ENCODE results near the gene VRK1. TPM values are rescaled to one million over a fixed set of nuclear protein-coding genes. Genes with fewer than 3 reads are reported as not detected.
A peak's percentile ranks its signal among the peaks of the same experiment; 100 is the strongest.

The VRK1 gene
- total RNA-seq, 1 donor, result 34.0 TPM

DNA sequence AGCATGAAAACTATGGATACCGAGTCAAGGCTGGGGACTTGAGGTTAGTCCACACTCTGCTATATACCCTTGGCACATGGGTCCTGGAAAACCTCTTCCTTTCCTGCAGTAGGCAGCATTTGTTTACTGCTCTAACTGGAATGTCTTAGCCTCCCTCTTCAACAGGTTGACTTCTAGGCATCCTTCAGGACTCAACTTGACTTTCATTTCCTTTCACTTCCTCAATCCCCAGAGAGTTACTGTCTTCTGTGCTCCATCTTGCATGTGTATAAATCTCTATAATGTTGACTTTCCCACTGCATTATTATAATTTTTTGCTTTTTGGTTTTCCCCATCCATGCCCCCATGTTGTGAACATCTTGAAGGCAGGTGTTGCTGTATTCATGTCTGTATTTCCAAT is 107.9 kb downstream of the VRK1 start:
- no peak for DNase-seq (ENCODE audit: low read depth)
- H3K4me3 ChIP-seq (ENCODE audit: low read depth, low read length), result no peak overlapping the region
- TF ChIP-seq, protein P1, sequence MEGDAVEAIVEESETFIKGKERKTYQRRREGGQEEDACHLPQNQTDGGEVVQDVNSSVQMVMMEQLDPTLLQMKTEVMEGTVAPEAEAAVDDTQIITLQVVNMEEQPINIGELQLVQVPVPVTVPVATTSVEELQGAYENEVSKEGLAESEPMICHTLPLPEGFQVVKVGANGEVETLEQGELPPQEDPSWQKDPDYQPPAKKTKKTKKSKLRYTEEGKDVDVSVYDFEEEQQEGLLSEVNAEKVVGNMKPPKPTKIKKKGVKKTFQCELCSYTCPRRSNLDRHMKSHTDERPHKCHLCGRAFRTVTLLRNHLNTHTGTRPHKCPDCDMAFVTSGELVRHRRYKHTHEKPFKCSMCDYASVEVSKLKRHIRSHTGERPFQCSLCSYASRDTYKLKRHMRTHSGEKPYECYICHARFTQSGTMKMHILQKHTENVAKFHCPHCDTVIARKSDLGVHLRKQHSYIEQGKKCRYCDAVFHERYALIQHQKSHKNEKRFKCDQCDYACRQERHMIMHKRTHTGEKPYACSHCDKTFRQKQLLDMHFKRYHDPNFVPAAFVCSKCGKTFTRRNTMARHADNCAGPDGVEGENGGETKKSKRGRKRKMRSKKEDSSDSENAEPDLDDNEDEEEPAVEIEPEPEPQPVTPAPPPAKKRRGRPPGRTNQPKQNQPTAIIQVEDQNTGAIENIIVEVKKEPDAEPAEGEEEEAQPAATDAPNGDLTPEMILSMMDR (IDR thresholded peaks at IDR 0.05; ENCODE audit: insufficient read depth, low read length), result no peak

DNA sequence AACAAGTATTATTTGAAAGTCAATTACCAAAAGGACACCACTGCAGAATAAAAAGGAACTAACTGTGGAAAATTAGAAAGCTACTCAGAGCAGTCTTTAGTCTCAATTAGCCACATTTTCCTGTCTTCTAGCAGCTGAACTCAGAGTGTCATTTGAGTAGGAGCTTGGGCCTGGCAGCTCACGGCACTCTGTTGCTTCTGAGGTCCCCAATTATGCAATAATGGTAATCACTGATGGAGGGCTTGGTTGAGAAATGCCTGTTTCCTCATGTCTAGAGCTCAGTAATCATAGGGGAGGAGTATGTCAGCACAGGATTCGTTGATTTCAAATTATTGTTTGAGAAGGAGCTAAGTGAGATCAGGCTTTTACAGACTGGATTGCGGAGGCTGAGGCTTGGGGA is 108.6 kb downstream of the VRK1 start:
- peak; percentile 3 for DNase-seq (ENCODE audit: low read depth)
- TF ChIP-seq, protein P1 (IDR thresholded peaks at IDR 0.05; ENCODE audit: insufficient read depth, low read length), result no peak

DNA sequence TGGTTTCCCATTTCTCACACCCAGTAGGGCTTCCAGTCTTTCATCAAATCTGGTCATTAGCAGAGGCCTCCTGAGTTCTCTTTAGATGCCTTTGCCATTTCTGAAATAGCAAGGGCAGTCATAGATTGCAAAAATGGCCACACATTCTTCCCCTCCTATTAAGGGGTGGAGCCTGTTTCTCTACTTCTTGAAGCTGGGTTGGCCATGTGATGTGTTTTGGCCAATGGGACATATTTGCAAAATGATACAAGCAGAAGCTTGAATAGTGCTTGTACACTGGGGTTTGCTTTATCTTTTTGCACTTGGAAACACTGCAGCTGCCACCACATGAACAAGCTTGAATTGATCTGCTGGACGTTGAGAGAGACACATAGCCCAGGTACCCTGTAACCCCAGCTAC is 109.3 kb downstream of the VRK1 start:
- DNase-seq (ENCODE audit: low read depth), result no peak
- H3K4me3 ChIP-seq (ENCODE audit: low read depth, low read length), result no peak overlapping the region
- TF ChIP-seq, protein P1 (IDR thresholded peaks at IDR 0.05; ENCODE audit: insufficient read depth, low read length), result no peak

More for the DNA sequence above, 108.6 kb downstream of the VRK1 start:
- no peak overlapping the region for H3K4me3 ChIP-seq (ENCODE audit: low read depth, low read length)

DNA sequence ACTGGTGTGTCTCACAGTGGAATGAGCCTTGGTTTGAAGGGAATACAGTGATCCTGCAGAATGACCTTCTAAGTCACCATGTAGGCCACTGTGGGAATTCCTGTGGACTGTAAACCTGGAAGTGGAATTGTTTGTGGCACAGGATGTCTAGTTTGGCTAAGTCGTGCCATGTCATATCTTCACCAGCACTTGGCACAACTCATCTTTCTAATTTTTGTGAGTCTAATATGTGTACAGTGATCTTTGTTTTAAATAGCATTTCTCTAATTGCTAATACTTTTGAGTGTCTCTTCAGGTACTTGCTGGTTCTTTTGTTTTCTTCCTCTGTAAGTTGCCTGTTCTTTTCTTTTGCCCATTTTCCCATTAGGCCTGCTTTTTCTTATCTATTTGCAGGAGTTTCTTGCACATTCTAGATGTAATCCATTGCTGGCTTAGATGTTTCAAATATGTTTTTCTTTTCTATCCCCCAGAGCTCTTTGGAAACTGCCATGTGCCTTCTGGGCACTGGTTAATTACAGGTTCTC is 112.7 kb downstream of the VRK1 start:
- TF ChIP-seq, protein P1 (IDR thresholded peaks at IDR 0.05; ENCODE audit: insufficient read depth, low read length), result no peak
- H3K4me3 ChIP-seq (ENCODE audit: low read depth, low read length), result no peak overlapping the region
- DNase-seq (ENCODE audit: low read depth), result no peak

DNA sequence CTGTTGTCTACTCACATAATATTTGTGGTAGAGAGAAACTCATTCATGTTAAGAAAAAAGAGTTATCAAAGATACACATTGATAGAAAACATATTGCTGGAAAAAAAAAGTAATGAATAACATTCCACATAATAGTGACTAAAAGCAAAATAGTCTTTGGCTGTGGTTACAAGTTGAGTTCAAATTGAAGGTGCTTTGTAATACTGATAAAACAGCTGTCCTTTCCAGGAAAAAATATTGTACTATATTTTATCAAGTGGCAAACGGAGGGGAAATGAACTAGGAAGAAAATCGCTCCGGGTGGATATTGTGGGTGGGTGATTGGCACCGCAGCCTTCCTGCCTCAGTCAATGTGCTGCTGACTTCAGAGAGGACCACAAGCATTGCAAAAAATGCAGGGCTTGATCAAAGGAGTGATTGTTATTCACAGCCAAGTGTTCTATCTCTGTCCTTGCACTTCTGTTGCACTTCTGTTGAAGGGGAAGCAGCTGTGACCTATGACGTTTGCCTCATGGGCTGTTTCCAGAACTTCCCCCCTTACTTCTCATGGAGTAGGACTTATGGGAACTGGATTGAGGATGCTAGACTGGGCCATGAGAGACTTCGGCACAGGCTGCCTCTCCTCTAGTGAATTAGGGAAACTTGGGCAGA is 114.4 kb downstream of the VRK1 start:
- DNase-seq (ENCODE audit: low read depth), result no peak
- TF ChIP-seq, protein P1 (IDR thresholded peaks at IDR 0.05; ENCODE audit: insufficient read depth, low read length), result no peak
- no peak overlapping the region for H3K4me3 ChIP-seq (ENCODE audit: low read depth, low read length)

DNA sequence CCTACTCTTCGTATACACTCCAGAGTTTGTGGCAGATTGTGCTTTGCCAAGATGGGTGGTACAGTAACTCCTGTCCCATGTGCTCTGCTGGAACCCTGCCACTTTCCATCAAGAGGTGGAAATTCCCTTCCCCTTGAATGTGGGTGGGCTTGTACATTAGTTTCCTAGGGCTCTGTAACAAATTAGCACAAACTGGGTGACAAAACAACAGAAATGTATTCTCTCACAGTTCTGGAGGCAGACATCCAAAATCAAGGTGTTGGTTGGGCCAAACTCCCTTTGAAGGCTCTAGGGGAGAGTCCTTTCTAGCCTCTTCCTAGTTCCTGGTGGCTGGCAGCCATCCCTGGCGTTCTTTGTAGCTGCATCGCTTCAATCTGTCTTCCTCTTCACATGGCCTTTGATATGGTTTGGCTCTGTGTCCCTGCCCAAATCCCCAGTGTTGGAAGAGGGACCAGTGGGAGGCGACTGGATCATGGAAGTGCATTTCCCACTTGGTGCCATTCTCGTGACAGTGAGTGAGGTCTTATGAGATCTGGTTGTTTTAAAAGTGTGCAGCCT is 117.5 kb downstream of the VRK1 start:
- TF ChIP-seq, protein P1 (IDR thresholded peaks at IDR 0.05; ENCODE audit: insufficient read depth, low read length), result no peak
- H3K4me3 ChIP-seq (ENCODE audit: low read depth, low read length), result no peak overlapping the region
- DNase-seq (ENCODE audit: low read depth), result no peak

Measured in fibroblast of the aortic adventitia (primary cell).